Femur (tissue), 1 donor: ENCODE results near the gene TRIM65.

ENCODE experiments used
- DNase-seq: peaks from one replicate; pipeline ENCODE4 v3.0.0-alpha.2; 2017

TRIM65 gene

DNA sequence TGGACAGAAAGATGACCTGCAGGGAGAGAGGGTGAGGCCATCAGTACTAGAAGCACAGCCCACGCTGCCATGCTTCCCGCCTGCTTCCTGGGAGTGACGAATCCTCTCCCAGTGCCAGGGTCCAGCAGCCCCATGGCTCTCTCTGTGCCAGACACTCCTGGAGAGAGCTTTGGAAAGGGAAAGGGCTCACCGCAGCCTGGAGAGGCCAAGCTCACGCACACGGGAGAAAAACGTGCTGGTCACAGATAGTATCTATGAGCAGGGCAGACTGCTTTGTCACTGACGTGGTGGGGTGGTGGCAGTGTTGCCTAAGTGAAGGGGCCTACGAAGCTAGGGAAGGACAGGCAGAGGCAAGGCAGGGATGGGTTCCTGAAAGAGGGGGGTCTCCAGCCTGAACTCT is 47.0 kb downstream of the TRIM65 start:
- DNase-seq = no peak

- DNase-seq = no peak
These were observed 47.5 kb downstream of the TRIM65 start for GRCh38 chr17:75849279-75849646.

DNA sequence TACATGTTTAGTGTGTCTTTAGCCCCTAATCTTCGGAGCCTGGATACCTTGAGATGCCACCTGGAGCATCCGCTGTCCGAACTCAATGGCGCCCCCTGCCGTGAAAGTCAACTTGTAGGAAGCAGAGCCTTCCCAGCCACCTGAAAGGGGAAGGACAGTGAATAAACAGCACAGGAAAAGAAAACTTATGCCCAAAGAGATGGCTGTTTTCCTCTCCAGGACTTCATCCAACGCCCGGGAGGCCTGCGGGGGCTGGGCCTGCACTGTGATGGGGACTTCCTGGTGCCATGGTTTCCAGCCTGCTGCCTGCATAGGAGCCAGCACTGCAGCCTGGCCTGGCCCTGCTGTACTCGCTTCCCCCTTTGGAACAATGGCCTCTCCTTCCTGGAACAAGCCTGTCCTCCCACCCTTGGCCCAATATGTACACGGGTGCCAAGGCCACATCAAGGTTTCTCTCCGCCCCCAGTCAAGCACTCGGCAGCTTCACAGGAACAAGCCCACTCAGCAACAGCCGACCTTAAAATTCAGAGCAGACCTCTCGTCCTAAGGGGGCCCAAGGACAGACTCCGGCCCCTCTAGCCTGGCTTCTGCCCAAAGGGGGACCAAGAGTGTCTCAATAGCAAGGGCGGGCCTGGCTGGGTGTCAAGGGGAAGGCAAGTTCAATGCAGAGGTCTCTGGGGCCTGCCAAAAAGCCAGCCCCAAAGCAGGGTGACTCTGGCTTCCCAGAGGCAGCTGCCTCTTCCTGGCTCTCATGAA is 48.0 kb downstream of the TRIM65 start:
- peak; percentile 73 for DNase-seq

DNA sequence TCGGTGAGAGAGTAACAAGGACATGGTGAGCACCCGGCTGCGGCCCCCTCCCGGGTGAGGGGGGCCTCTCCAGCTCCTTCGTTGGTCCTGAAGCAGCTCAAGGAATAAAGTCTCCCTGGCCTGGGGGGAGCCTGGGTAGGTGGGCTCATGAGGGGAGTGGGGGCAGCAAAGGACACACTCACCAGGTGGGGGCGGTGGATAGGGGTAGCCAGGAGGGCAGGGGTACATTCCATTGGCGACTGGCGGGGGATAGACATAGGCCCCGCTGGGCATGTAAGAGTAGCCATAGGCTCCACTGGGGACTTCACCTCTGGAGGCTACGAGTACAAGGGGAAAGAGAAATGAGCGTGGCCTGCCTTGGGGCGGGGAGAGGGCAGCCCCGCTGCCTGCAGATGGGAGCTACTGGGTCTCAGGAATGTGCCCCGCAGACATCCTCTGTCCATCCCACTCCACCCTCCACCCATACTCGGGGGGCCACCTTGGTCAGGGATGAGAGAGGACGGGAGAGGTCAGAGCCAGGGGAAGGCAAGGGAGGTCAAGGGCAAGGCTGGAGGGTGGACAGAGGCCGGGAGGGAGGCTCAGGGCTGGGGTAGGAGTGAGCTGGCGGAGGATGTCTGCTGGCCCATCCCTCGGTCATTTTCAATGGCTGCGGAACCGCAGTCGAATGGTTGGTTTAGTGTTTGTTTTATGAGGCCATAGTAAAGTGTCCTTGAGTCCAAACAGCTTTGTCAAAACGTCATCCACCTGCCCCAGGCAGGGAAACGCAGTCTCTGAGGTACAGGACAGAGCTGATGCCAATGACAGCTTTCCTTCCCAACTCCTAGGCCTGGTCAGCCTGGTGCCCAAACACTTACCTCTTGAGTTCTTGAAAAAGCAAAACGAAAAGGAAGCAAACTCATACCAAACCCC is 48.9 kb downstream of the TRIM65 start:
- DNase-seq = no peak

DNA sequence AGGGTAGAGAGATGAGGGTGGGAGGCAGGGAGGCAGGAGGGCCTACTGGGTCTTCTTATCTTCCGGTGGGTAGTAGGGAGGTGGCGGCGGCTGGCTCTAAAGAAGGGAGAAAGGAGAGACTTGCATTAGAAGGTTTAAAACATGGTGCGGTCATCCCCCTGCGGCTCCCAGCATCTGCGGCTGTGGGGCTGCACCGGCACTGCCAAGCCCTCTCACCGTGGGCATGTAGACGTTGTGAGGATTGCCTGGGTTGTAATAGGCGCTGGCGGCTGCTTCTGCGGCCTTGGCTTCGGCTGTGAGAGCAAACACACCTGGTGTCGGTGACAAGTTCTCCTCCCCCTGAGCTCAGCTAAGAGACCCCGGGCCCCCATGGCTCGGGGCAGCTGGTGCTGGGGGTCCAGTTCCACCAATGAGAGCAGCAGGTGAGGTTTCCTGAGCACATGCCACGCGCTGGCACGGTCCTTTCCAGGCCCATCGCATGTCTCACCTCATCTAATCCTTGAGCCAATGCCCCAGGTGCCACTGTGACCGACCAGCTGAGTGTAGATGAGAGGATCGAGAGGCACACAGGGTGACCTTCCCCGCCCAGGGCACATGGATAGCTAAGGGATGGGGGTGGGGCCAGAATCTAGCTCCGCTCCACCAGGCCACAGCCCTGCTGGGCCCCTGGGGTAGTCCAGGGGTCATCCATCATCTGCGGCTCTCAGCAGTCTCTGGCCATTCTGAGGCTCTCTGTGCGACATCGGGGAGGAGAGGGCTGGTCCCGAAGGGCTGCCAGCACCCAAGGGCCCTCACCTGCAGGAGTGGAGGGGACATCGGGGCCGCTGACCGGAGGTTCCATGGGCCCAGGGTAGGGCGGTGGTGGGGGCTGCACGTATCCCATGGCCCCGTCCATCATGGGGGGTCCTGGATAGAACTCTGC is 49.8 kb downstream of the TRIM65 start:
- no peak for DNase-seq

- no peak for DNase-seq
These were observed 50.6 kb downstream of the TRIM65 start for GRCh38 chr17:75845933-75846691.

GRCh38 chr17:75845058-75845711 is 51.6 kb downstream of the TRIM65 start:
- DNase-seq = peak; percentile 75

DNA sequence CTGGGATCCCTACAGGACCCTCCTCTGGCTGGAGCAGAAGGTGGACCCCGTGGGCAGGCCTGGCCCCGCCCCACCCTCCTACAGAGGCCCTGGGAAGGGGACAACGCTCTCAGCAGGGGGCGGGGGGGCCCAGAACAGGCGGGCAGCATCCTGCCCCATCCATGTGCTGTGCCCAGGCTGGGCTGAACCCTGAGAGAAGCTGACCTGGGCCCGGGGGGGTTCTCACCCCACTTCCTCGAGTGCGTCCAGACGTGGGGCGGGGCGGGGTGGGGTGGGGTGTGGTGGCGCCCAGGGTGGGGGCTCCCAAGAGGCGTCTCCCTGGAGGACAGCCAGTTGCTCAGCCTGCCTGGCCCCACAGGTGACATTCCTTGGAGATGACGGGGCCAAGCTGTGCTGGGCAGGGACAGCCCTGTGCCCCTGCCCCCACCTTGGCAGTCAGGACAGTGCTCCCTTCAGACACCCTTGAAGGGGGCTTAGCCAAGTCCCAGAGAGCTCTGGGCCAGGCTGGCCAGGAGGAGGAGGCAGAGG is 52.2 kb downstream of the TRIM65 start:
- no peak for DNase-seq

DNA sequence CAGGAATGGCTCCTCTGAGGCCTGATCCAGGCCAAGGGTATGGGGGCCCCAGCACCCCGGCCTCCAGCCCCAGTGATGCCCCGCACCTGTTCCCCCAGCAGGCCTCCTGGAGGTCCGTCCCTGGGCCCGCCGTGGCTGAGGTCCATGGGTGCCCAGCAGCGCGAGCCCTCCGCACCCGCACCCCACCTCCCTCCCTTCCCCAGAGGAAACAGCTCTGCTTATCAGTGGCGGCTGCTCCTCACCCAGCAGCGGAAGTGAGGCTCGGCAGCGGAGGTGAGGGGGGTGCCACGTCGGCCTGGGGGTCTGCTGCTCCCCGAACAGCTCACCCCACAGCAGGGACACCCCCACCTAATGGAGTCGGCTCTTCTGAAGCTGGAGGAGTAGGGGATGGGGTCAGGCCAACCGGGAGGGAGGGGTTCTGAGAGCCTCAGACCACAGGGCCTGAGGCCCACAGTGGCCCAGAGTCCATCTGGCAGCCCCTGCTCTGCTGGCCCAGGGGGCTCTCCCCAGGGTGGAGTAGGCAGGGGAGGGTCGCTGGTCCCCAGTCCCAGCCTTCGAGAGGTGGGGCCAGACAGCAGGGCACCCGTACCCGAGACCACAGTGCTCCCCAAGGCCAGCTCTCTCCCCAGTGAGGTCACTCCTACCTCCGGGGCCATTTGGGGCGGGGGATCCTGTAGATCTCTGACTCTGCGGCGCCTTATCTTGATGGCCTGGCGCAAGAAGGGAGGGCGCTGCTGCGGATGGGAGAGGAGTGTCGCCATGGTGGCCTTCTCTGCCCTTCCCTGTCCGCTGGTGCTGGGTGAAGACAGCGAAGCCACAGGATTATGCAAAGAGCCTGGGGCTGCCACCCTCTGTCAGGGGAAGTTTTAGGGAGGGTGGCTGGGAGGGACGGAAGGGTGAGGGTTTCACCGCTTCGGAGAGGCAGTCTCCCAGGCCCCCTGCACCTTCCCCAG is 52.9 kb downstream of the TRIM65 start, which contains the start of gene UNC13D:
UNC13D (minus strand) TSS at position 828 of the 953 bp plus-strand sequence; CDS start at position 761, 67 bp downstream.
- no peak for DNase-seq

GRCh38 chr17:75842963-75843576 is 53.7 kb downstream of the TRIM65 start:
- no peak for DNase-seq

DNA sequence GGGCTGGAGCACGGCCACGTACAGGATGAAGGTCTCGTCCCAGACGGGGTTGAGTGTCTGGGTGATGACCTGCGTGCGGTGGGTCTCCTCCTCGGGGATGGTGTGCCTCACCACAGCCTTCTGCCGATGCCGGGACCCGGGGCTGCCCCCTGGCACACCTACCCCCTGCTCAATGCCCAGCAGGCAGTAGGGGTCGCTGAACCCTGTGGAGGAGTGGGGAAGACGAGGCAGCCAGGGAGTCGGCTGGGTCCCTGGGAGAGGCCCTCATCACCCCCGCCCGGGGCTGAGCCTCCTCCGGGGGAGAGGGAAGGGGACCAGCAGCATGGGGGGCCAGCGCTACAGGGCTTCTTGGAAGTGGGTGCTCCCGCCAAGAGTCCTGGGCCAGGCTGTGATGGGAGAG is 54.3 kb downstream of the TRIM65 start:
- DNase-seq = no peak

DNA sequence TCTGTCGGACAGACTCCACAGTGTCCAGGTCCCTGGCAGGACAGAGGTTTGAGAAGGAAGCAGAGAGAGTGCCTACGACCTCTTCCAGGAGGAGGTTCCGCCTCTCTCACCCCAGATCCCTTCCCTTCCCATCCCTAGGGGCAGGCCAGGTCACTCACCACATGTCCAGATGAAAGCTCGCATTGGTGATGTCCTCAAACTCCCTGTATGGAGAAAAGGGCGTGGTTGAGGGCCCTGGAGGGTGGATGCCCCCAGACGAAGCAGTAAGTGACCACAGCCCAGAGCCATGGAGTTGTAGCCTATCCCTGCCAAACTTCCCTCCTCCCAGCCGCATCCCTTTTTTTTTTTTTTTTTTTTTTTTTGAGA is 56.0 kb downstream of the TRIM65 start:
- DNase-seq = no peak

DNA sequence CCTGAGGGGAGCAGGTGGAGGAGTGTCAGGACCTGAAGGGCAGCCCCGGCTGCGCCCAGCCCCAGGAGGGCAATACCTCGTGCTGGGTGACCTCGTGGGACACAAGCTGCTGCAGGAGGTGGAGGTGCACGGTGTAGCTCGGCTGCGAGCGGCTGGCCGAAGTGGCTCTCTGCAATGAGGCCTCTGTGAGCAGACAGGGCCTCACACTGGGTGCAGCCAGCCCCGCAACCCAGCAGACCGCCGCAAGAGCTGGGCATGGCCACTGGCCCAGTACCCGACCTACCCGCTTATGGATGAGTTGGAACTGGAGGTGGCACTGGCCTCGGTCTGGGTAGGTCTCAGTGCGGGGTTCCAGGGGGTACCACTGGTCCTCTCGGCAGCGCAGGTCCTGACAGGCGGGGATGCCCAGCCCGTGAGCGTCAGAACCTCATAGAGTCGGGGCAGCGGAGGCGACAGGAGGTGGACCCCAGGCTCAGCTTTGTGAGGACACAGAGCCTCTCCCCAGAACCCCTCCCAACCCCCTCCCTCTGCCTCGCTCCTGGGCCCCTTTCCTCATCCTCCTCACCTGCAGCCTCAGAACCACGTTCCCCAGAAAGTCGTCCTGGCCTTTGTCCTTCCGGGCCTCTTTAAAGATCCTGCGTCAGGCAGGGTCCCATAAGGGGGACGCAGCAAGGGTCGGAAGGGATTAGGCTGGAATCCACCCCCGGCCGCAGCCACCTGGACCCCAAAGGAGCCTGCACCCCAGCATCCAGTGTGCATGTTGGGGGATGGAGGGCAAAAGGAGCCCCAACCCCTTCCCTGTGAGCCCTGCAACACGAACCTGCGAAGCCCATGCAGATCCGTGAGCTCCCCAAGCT is 56.6 kb downstream of the TRIM65 start:
- DNase-seq = no peak
